Nephron (organoid): ENCODE data around the gene SCAPER.

ENCODE experiments used
- H3K27ac Mint-ChIP-seq, 3 experiments: 2 replicates each; pipeline ENCODE4 v1.8.0; 2020; ENCODE audit warnings: mixed read lengths in 3 of 3, mild to moderate bottlenecking in 2 of 3, moderate library complexity in 1 of 3
- H3K27me3 Mint-ChIP-seq: 2 replicates; pipeline ENCODE4 v1.8.0; 2021; ENCODE audit warnings: low read depth, mild to moderate bottlenecking, moderate library complexity, mixed read lengths
- H3K36me3 Mint-ChIP-seq: 2 replicates; pipeline ENCODE4 v1.8.0; 2020; ENCODE audit warnings: low read depth, mixed read lengths
- H3K4me1 Mint-ChIP-seq: 2 replicates; pipeline ENCODE4 v1.8.0; 2020; ENCODE audit warnings: mixed read lengths
- H3K4me3 Mint-ChIP-seq, 3 experiments: 2 replicates each; pipeline ENCODE4 v1.8.0; 2020; ENCODE audit warnings: mild to moderate bottlenecking in 3 of 3, mixed read lengths in 3 of 3, moderate library complexity in 2 of 3
- H3K9me3 Mint-ChIP-seq: 2 replicates; pipeline ENCODE4 v1.8.0; 2020; ENCODE audit warnings: mixed read lengths
- CTCF ChIP-seq, 3 experiments: fragments of 200-600 bp; sonication (generic); IDR thresholded peaks; one replicate each; pipeline ENCODE4 v1.5.0; 2021; ENCODE audit warnings: antibody characterized with exemption in 3 of 3; ENCODE audit not compliant: unreplicated experiment in 3 of 3

SCAPER gene

GRCh38 chr15:76328106-76328696 is 576.9 kb downstream of the SCAPER start:
- H3K27ac Mint-ChIP-seq = no peak overlapping the region
- no peak overlapping the region for H3K4me3 Mint-ChIP-seq
- H3K27me3 Mint-ChIP-seq = peaks cover 81% of the 10 kb centered on the region
- no peaks in the 10 kb centered on the region for H3K36me3 Mint-ChIP-seq
- no peaks in the 10 kb centered on the region for H3K9me3 Mint-ChIP-seq
- no peaks in the 10 kb centered on the region for H3K4me1 Mint-ChIP-seq
- no peak for TF ChIP-seq CTCF (IDR thresholded peaks at IDR 0.05; ENCODE audit: unreplicated experiment in 3 of 3)

GRCh38 chr15:76327191-76328105 is 577.7 kb downstream of the SCAPER start:
- Mint-ChIP-seq H3K4me3 (no peak overlapping the region), H3K4me1 (no peaks in the 10 kb centered on the region), H3K27ac (no peak overlapping the region), H3K27me3 (peaks cover 79% of the 10 kb centered on the region), H3K9me3 (no peaks in the 10 kb centered on the region), H3K36me3 (no peaks in the 10 kb centered on the region)
- no peak for TF ChIP-seq CTCF (IDR thresholded peaks at IDR 0.05; ENCODE audit: unreplicated experiment in 3 of 3)

GRCh38 chr15:76325704-76326103 is 579.4 kb downstream of the SCAPER start:
- Mint-ChIP-seq H3K36me3 (no peaks in the 10 kb centered on the region), H3K27ac (no peak overlapping the region), H3K27me3 (peaks cover 79% of the 10 kb centered on the region), H3K4me3 (no peak overlapping the region), H3K4me1 (no peaks in the 10 kb centered on the region), H3K9me3 (no peaks in the 10 kb centered on the region)
- TF ChIP-seq CTCF (IDR thresholded peaks at IDR 0.05; ENCODE audit: unreplicated experiment in 3 of 3) = no peak

GRCh38 chr15:76324066-76324465 is 581.1 kb downstream of the SCAPER start:
- TF ChIP-seq CTCF (IDR thresholded peaks at IDR 0.05; ENCODE audit: unreplicated experiment in 3 of 3) = no peak
- no peak overlapping the region for H3K27ac Mint-ChIP-seq
- H3K36me3 Mint-ChIP-seq = no peaks in the 10 kb centered on the region
- H3K4me1 Mint-ChIP-seq = no peaks in the 10 kb centered on the region
- peaks cover 70% of the 10 kb centered on the region for H3K27me3 Mint-ChIP-seq
- H3K4me3 Mint-ChIP-seq = no peak overlapping the region
- H3K9me3 Mint-ChIP-seq = no peaks in the 10 kb centered on the region

- H3K9me3 Mint-ChIP-seq = no peaks in the 10 kb centered on the region
- no peak overlapping the region for H3K4me3 Mint-ChIP-seq
- H3K27ac Mint-ChIP-seq = no peak overlapping the region
- no peak for TF ChIP-seq CTCF (IDR thresholded peaks at IDR 0.05; ENCODE audit: unreplicated experiment in 3 of 3)
- H3K4me1 Mint-ChIP-seq = no peaks in the 10 kb centered on the region
- peaks cover 53% of the 10 kb centered on the region for H3K27me3 Mint-ChIP-seq
- no peaks in the 10 kb centered on the region for H3K36me3 Mint-ChIP-seq
These were observed 583.5 kb downstream of the SCAPER start for GRCh38 chr15:76321602-76322001.
